Gastrocnemius medialis (tissue), 4 donors: ENCODE data around the gene PLLP.

Source experiments
- POLR2A ChIP-seq, 2 donors: fragments of 450-650 bp; IDR thresholded peaks; one replicate each; pipeline ENCODE4 v1.6.1; 2017; ENCODE audit warnings: antibody characterized with exemption in 2 of 2, mild to moderate bottlenecking in 2 of 2, moderate library complexity in 2 of 2
- TF ChIP-seq, protein P1 (sequence below), 5 experiments: fragments of 450-650 bp in 3 of 5; fragments of 200-600 bp in 2 of 5; sonication (generic) in 2 of 5; IDR thresholded peaks in 4 of 5; conservative IDR thresholded peaks in 1 of 5; 1 replicate in 4 of 5; 2 replicates in 1 of 5; pipeline ENCODE4 v1.5.1; 2016 to 2019; ENCODE audit warnings: antibody characterized with exemption in 5 of 5, mild to moderate bottlenecking in 3 of 5, moderate library complexity in 3 of 5

DNA sequence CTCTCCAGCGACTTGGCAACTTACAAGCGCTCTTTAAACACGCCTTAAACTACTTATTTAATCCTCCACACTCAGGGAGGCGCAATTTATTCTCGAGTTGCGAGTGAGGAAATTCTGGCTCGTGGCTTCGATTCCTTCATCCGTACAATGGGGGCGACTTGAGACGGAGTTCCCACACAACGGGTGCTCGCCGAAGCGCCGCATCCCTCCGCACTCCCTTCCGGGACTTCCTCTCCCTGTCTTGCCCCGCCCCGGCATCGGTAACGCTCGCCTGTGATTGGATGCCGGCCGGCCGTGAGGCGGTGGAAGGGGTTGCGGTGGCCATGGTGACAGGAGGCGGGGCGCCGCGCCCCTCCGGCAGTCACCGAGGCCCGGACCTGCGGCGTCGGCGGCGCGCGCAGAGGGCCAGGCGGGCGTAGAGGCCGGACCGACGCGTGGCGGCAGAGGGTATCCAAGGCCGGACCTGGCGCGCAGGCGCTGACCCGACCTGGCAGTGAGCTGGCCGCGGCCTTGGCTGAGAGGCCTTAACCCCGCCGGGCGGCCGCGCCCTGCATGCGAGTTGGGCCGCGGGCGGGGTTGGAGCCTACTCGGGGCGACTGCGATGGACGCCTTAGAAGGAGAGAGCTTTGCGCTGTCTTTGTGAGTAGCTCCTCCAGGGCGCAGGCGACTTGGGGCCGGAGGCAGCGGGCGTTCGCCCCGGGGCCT lies 39.6 kb downstream of the PLLP start, which contains the start of gene ARL2BP:
- TF ChIP-seq, protein P1, sequence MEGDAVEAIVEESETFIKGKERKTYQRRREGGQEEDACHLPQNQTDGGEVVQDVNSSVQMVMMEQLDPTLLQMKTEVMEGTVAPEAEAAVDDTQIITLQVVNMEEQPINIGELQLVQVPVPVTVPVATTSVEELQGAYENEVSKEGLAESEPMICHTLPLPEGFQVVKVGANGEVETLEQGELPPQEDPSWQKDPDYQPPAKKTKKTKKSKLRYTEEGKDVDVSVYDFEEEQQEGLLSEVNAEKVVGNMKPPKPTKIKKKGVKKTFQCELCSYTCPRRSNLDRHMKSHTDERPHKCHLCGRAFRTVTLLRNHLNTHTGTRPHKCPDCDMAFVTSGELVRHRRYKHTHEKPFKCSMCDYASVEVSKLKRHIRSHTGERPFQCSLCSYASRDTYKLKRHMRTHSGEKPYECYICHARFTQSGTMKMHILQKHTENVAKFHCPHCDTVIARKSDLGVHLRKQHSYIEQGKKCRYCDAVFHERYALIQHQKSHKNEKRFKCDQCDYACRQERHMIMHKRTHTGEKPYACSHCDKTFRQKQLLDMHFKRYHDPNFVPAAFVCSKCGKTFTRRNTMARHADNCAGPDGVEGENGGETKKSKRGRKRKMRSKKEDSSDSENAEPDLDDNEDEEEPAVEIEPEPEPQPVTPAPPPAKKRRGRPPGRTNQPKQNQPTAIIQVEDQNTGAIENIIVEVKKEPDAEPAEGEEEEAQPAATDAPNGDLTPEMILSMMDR (IDR thresholded peaks at IDR 0.05 in 4 of 5, conservative IDR thresholded peaks at IDR 0.05 in 1 of 5), result no peak
- TF ChIP-seq POLR2A (IDR thresholded peaks at IDR 0.05), result peak; percentile 69 to 79
